H1 (cell line): Measurements from ENCODE around the gene LYRM4. TPM values are rescaled to one million over a fixed set of nuclear protein-coding genes. Genes with fewer than 3 reads are reported as not detected.

ENCODE experiments used
- CTCF ChIA-PET: fragments of 300-600 bp; sonication (Branson Sonifier 250); formaldehyde crosslinking; loops from one replicate; lab custom pipeline; 2021; ENCODE audit not compliant: partially characterized antibody; lab: Charles Lee
- POLR2A ChIA-PET: fragments of 300-600 bp; sonication (Branson Sonifier 250); formaldehyde crosslinking; loops from one replicate; lab custom pipeline; 2021; ENCODE audit warnings: inconsistent platforms; ENCODE audit not compliant: partially characterized antibody; lab: Charles Lee
- DNase-seq, 2 experiments: peaks; one replicate each; pipeline versions ENCODE4 v3.0.0 to v3.0.0-alpha.2; 2010 to 2022; ENCODE audit warnings: low spot score in 2 of 2, low read depth in 1 of 2, mixed read lengths in 1 of 2
- FAIRE-seq: peaks from 2 replicates; lab custom pipeline; 2011; peaks lifted over from hg19 to GRCh38; lab: Jason Lieb, UNC
- H2AFZ ChIP-seq: 2 replicates; pipeline ENCODE4 v1.8.1; 2012; ENCODE audit warnings: low read length, inconsistent platforms
- H2AK5ac ChIP-seq: 2 replicates; pipeline ENCODE4 v1.6.1; 2013; ENCODE audit warnings: low read depth, low read length
- H2BK120ac ChIP-seq: replicated peaks from 2 replicates; pipeline ENCODE3; 2013; ENCODE audit warnings: low read depth, low read length, inconsistent platforms
- H2BK12ac ChIP-seq: 2 replicates; pipeline ENCODE4 v1.6.1; 2013; ENCODE audit warnings: low read depth, low read length
- H2BK15ac ChIP-seq: 2 replicates; pipeline ENCODE4 v1.6.1; 2013; ENCODE audit warnings: low read length
- H2BK20ac ChIP-seq: 2 replicates; pipeline ENCODE4 v1.6.1; 2013; ENCODE audit warnings: low read length
- H2BK5ac ChIP-seq: 2 replicates; pipeline ENCODE4 v1.6.1; 2013; ENCODE audit warnings: low read depth, low read length
- H3K14ac ChIP-seq: 2 replicates; pipeline ENCODE4 v1.6.1; 2013; ENCODE audit warnings: inconsistent platforms; ENCODE audit not compliant: insufficient read length
- H3K18ac ChIP-seq: 2 replicates; pipeline ENCODE4 v1.6.1; 2013; ENCODE audit warnings: low read length; ENCODE audit errors: extremely low read depth
- H3K23ac ChIP-seq: 2 replicates; pipeline ENCODE4 v1.6.1; 2013; ENCODE audit warnings: inconsistent platforms; ENCODE audit not compliant: insufficient read length
- H3K23me2 ChIP-seq: 2 replicates; pipeline ENCODE4 v1.6.1; 2013; ENCODE audit warnings: low read depth, low read length
- H3K27ac ChIP-seq: 2 replicates; pipeline ENCODE4 v1.6.1; 2011; ENCODE audit warnings: low read depth, low read length, inconsistent platforms
- H3K27me3 ChIP-seq, 4 experiments: replicated peaks in 1 of 4; 1 replicate in 1 of 4; 2 replicates in 3 of 4; pipeline versions ENCODE4 v1.6.1 to v1.8.1; 2011 to 2013; ENCODE audit warnings: low read length in 3 of 4, mild to moderate bottlenecking in 3 of 4, inconsistent platforms in 2 of 4, mixed read lengths in 2 of 4, moderate library complexity in 1 of 4; ENCODE audit not compliant: control insufficient read depth in 3 of 4, insufficient read depth in 3 of 4; ENCODE audit errors: extremely low read depth in 1 of 4
- H3K36me3 ChIP-seq, 4 experiments: 2 replicates each; pipeline versions ENCODE4 v1.6.1 to v1.8.1; 2011 to 2013; ENCODE audit warnings: mild to moderate bottlenecking in 4 of 4, low read length in 3 of 4, moderate library complexity in 2 of 4, control low read depth in 1 of 4, inconsistent platforms in 1 of 4; ENCODE audit not compliant: insufficient read depth in 4 of 4, control insufficient read depth in 2 of 4
- H3K4ac ChIP-seq: replicated peaks from 2 replicates; pipeline ENCODE3; 2013; ENCODE audit warnings: low read length, low read depth, mixed read lengths, inconsistent platforms; ENCODE audit not compliant: insufficient read length
- H3K4me1 ChIP-seq, 4 experiments: replicated peaks in 1 of 4; 1 replicate in 1 of 4; 2 replicates in 3 of 4; pipeline versions ENCODE4 v1.6.1 to v1.8.1; 2011 to 2013; ENCODE audit warnings: low read length in 3 of 4, inconsistent platforms in 2 of 4, mixed read lengths in 1 of 4; ENCODE audit not compliant: insufficient read depth in 4 of 4, control insufficient read depth in 3 of 4
- H3K4me2 ChIP-seq, 2 experiments: 2 replicates each; pipeline versions ENCODE4 v1.6.1 to v1.8.1; 2011 to 2013; ENCODE audit warnings: low read depth in 2 of 2, low read length in 2 of 2, control low read depth in 1 of 2, inconsistent platforms in 1 of 2, mild to moderate bottlenecking in 1 of 2; ENCODE audit not compliant: insufficient read depth in 1 of 2
- H3K4me3 ChIP-seq, 4 experiments: fragments of 200-600, 300-600 bp in 1 of 4; sonication (generic), shearing (Covaris generic), sonication (Bioruptor Twin) in 1 of 4; 2 replicates each; pipeline versions ENCODE4 v1.5.1 to v1.8.1; 2011 to 2016; ENCODE audit warnings: low read length in 4 of 4, low read depth in 3 of 4, control low read depth in 2 of 4, inconsistent platforms in 2 of 4, mild to moderate bottlenecking in 2 of 4, mixed read lengths in 1 of 4, moderate library complexity in 1 of 4; ENCODE audit not compliant: insufficient read depth in 2 of 4; ENCODE audit errors: extremely low read depth in 1 of 4
- H3K56ac ChIP-seq: replicated peaks from 2 replicates; pipeline ENCODE3; 2013; ENCODE audit warnings: low read depth, mild to moderate bottlenecking, mixed read lengths, low read length, inconsistent platforms; ENCODE audit not compliant: insufficient read length
- H3K79me1 ChIP-seq: 2 replicates; pipeline ENCODE4 v1.6.1; 2013; ENCODE audit warnings: low read depth, low read length, control low read depth
- H3K79me2 ChIP-seq, 2 experiments: 2 replicates each; pipeline versions ENCODE4 v1.6.1 to v1.8.1; 2012 to 2013; ENCODE audit warnings: low read length in 2 of 2, mild to moderate bottlenecking in 2 of 2, inconsistent platforms in 1 of 2; ENCODE audit not compliant: insufficient read depth in 2 of 2, control insufficient read depth in 1 of 2
- H3K9ac ChIP-seq, 4 experiments: replicated peaks in 1 of 4; 1 replicate in 1 of 4; 2 replicates in 3 of 4; pipeline versions ENCODE4 v1.6.1 to v1.8.1; 2011 to 2013; ENCODE audit warnings: low read depth in 3 of 4, low read length in 3 of 4, control low read depth in 2 of 4, mild to moderate bottlenecking in 2 of 4, moderate library complexity in 2 of 4, inconsistent platforms in 1 of 4; ENCODE audit errors: extremely low read depth in 1 of 4
- H3K9me3 ChIP-seq, 2 experiments: 2 replicates each; pipeline versions ENCODE4 v1.6.1 to v1.8.1; 2012 to 2013; ENCODE audit warnings: mild to moderate bottlenecking in 2 of 2, moderate library complexity in 2 of 2, control low read depth in 1 of 2, inconsistent platforms in 1 of 2, low read depth in 1 of 2, low read length in 1 of 2, mixed read lengths in 1 of 2; ENCODE audit not compliant: insufficient read depth in 2 of 2
- H4K20me1 ChIP-seq, 2 experiments: replicated peaks in 1 of 2; 2 replicates each; pipeline versions ENCODE3 to v1.8.1; 2011 to 2013; ENCODE audit warnings: inconsistent platforms in 2 of 2, low read length in 2 of 2, mild to moderate bottlenecking in 1 of 2; ENCODE audit not compliant: insufficient read depth in 2 of 2, control insufficient read depth in 1 of 2
- H4K5ac ChIP-seq: 2 replicates; pipeline ENCODE4 v1.6.1; 2013; ENCODE audit warnings: low read length, low read depth, mixed read lengths, inconsistent platforms; ENCODE audit not compliant: insufficient read length
- H4K8ac ChIP-seq: 2 replicates; pipeline ENCODE4 v1.8.0; 2013; ENCODE audit warnings: mild to moderate bottlenecking, moderate library complexity, low read length, inconsistent platforms; ENCODE audit not compliant: insufficient read depth; ENCODE audit errors: extremely low read depth
- H4K91ac ChIP-seq: replicated peaks from 2 replicates; pipeline ENCODE3; 2013; ENCODE audit warnings: low read length, mixed read lengths, inconsistent platforms; ENCODE audit not compliant: insufficient read length
- RNF2 ChIP-seq: fragments of 200-900, 300-1000 bp; sonication (generic); IDR thresholded peaks from 2 replicates; pipeline ENCODE4 v1.7.1; 2016; ENCODE audit warnings: borderline replicate concordance, low read depth, mild to moderate bottlenecking, antibody characterized with exemption, low read length; ENCODE audit not compliant: poor library complexity, severe bottlenecking; ENCODE audit errors: missing control alignments
- RXRA ChIP-seq: IDR thresholded peaks from 2 replicates; pipeline ENCODE4 v1.6.1; 2011; ENCODE audit warnings: low read depth, mild to moderate bottlenecking, low read length, moderate library complexity; ENCODE audit not compliant: insufficient read depth
- TBP ChIP-seq: IDR thresholded peaks from 2 replicates; pipeline ENCODE4 v1.6.1; 2011; ENCODE audit warnings: low read depth, low read length, improper control_type of control experiment
- WGBS, 2 experiments: shearing (Covaris generic) in 1 of 2; methylation state at CpG; one replicate each; pipeline versions ENCODE4 v1.1.6 to v1.1.7; 2013 to 2015; ENCODE audit warnings: low lambda C conversion rate in 2 of 2, mixed read lengths in 2 of 2, inconsistent platforms in 1 of 2, low coverage in 1 of 2, missing lambda C conversion rate in 1 of 2; ENCODE audit not compliant: insufficient replicate concordance in 2 of 2, insufficient coverage in 1 of 2, insufficient read length in 1 of 2; ENCODE audit errors: extremely low coverage in 1 of 2, missing lambda C conversion rate in 1 of 2; 5-methylcytosine and 5-hydroxymethylcytosine counted together
- polyA plus RNA-seq, 7 experiments: library from polyadenylated mRNA; depleted of rRNA in 3 of 7; stranded (reverse) in 5 of 7; unstranded in 2 of 7; fragments of >200 nt in 5 of 7; fragments of 200-250 nt in 2 of 7; gene quantifications; 1 replicate in 5 of 7; 2 replicates in 1 of 7; 4 replicates in 1 of 7; pipeline versions ENCODE4 v1.2.1 to v1.2.3, GENCODE V29; 2011 to 2013; ENCODE audit warnings: missing spikeins in 2 of 7, mixed read lengths in 2 of 7
- total RNA-seq: library from RNA; stranded (reverse); fragmentation: NEBNext Ultra II Directional; extraction: Animal tissue kit (Norgen Biotek cat#: 25700); gene quantifications from 2 replicates; pipeline ENCODE4 v1.2.1, GENCODE V29; 2021

Gene LYRM4
- total and polyA plus RNA-seq, 2 of the 8 experiments (the other 6 are each of a cell fraction or from before 2014, with no cell fraction given), result 56.6 to 62.8 TPM

DNA sequence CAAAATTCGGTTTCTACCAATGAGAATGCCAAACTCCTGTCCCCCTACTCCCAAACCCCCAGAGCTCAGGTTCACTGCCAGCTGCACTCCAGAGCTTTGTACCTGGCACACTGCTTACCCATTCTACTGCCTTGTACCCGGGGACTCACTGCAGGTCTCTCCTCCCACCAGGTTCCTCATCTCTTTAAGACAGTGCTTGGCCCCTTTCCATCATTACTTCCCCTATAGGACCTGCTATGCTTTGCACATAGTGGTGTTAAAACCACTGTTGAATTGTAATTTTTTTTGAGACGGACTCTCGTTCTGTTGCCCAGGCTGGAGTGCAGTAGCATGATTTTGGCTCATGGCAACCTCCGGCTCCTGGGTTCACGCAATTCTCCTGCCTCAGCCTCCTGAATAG is 25.9 kb downstream of the LYRM4 start:
- no peak overlapping the region for H2AK5ac ChIP-seq
- WGBS, 2 experiments, result 84% methylated on average over 6 of the region's 6 CpGs; no CpG with 5 or more reads in 1 of the 2 experiments
- H3K18ac ChIP-seq, result no peak overlapping the region
- H2BK5ac ChIP-seq, result no peak overlapping the region
- no peak overlapping the region for H3K27ac ChIP-seq
- peaks cover 0 to 6% (median 0%) of the 10 kb centered on the region in 4 experiments; a peak in 1 of 7 replicates for H3K4me1 ChIP-seq
- H2BK12ac ChIP-seq, result no peak overlapping the region
- H3K27me3 ChIP-seq, result no peaks in the 10 kb centered on the region
- H4K20me1 ChIP-seq, result peaks cover 4 to 9% of the 10 kb centered on the region in 2 experiments
- no peak overlapping the region for H4K5ac ChIP-seq
- H3K9me3 ChIP-seq, result no peaks in the 10 kb centered on the region
- no peak for DNase-seq
- H3K23me2 ChIP-seq, result no peaks in the 10 kb centered on the region
- no peak overlapping the region for H3K4me3 ChIP-seq
- H4K8ac ChIP-seq, result no peak overlapping the region
- TF ChIP-seq RNF2, result no peak
- no peak for TF ChIP-seq TBP
- no peak for TF ChIP-seq RXRA
- TF ChIP-seq, all 59 proteins: peak for 0
- ChIA-PET POLR2A (interaction anchor here (1.2 to 2.3 kb wide), 2 partner anchors 15 to 25 kb away, joined by 3 to 4 read pairs; no protein-coding TSS in a partner anchor), CTCF (interaction anchor here (0.5 to 1.2 kb wide), 3 partner anchors 10 to 145 kb away, joined by 3 to 4 read pairs (median 3); no protein-coding TSS in a partner anchor)
- Histone ChIP-seq H2AFZ (no peak overlapping the region), H3K9ac (no peak overlapping the region), H3K36me3 (no peaks in the 10 kb centered on the region; a peak in 2 of 8 replicates), H3K23ac (no peak overlapping the region), H2BK120ac (no peak overlapping the region), H3K14ac (no peak overlapping the region), H2BK15ac (no peak overlapping the region), H3K4me2 (no peak overlapping the region), H2BK20ac (no peak overlapping the region), H3K4ac (no peak overlapping the region), H3K79me2 (peaks cover 0 to 8% of the 10 kb centered on the region in 2 experiments; a peak in 1 of 4 replicates), H3K79me1 (peaks cover 5% of the 10 kb centered on the region), H4K91ac (no peak overlapping the region), H3K56ac (no peak overlapping the region)
- FAIRE-seq, result no peak
